ENCODE results near the gene SDHB. TPM values are rescaled to one million over a fixed set of nuclear protein-coding genes. Genes with fewer than 3 reads are reported as not detected.

Gene SDHB
- total and polyA plus RNA-seq, 2 of the 13 experiments (the other 11 are each of a cell fraction or from before 2014, with no cell fraction given), result 136 to 142 TPM

DNA sequence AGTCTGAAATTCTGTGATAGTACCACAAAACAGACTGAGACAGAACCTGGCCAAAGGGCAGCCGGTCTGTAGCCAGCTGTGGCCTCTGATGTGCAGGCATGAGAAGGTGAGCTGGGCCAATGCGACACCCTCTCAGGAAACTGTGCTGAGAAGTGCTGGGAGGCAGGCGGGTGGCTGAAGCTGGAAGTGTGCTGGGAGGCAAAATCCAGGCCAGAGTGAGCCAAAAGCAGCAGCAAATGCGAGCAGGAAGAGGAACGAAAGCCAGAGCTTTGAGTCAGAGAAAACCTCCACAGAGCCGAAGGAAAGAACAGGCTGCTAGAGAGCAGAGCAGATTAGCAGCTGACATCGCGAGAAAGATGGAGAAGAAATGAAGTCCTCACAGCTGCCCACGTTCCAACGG, 31.9 kb downstream of the SDHB start:
- Histone ChIP-seq H3K4me3 (replicated peaks in 1 of 3; ENCODE audit: insufficient read depth in 1 of 3, low read depth in 2 of 3, low read length in 3 of 3) (no peak overlapping the region), H3K27me3 (ENCODE audit: control insufficient read depth in 1 of 2, insufficient read depth in 2 of 2, low read length in 2 of 2) (no peaks in the 10 kb centered on the region), H3K9me3 (ENCODE audit: low read length) (no peaks in the 10 kb centered on the region), H3K27ac (ENCODE audit: extremely low read length, insufficient read depth, low read length) (no peak overlapping the region), H3K4me1 (ENCODE audit: insufficient read depth, low read length) (no peaks in the 10 kb centered on the region), H3K79me2 (ENCODE audit: insufficient read depth, low read length) (no peaks in the 10 kb centered on the region), H3K4me2 (ENCODE audit: low read depth, low read length) (no peak overlapping the region), H4K20me1 (ENCODE audit: insufficient read depth, low read length) (no peaks in the 10 kb centered on the region), H2AFZ (ENCODE audit: low read length) (no peak overlapping the region), H3K9ac (ENCODE audit: insufficient read depth, low read depth, low read length) (no peak overlapping the region), H3K36me3 (replicated peaks in 1 of 2; ENCODE audit: control insufficient read depth in 1 of 2, insufficient read depth in 2 of 2, low read length in 2 of 2) (peaks cover 37 to 57% of the 10 kb centered on the region in 2 experiments; a peak in 4 of 5 replicates)
- TF ChIP-seq MBD4 (IDR thresholded peaks at IDR 0.05; ENCODE audit: borderline replicate concordance, low read length) (no peak), ZNF724P (CRISPR knock-in tag; IDR thresholded peaks at IDR 0.05; ENCODE audit: borderline replicate concordance) (no peak)
- BruUV-seq (replicated peaks), result no TSS peak
- in situ Hi-C loops (cut with HindIII; ENCODE audit: extremely low pct_ligation_motif_present, low pct_unique_long_range_greater_than_20kb), result no loop called here
- ATAC-seq (no peak), FAIRE-seq (no peak), DNase-seq (ENCODE audit: low spot score) (no peak)
- 98% methylated on average over 10 of the region's 10 CpGs for WGBS (ENCODE audit: low lambda C conversion rate)
- ChIA-PET CTCF (ENCODE audit: low intra/inter-chr PET ratio, low total read pairs) (no interaction called here), POLR2A (no interaction called here)
- intact Hi-C loops (cut with micrococcal nuclease; ENCODE audit: unreplicated experiment), result no loop called here

- BruUV-seq (replicated peaks), result no TSS peak
- in situ Hi-C loops (cut with HindIII; ENCODE audit: extremely low pct_ligation_motif_present, low pct_unique_long_range_greater_than_20kb) (no loop called here), intact Hi-C loops (cut with micrococcal nuclease; ENCODE audit: unreplicated experiment) (no loop called here)
- Histone ChIP-seq H2AFZ (ENCODE audit: low read length) (no peak overlapping the region), H3K27me3 (ENCODE audit: control insufficient read depth in 1 of 2, insufficient read depth in 2 of 2, low read length in 2 of 2) (no peaks in the 10 kb centered on the region), H3K36me3 (replicated peaks in 1 of 2; ENCODE audit: control insufficient read depth in 1 of 2, insufficient read depth in 2 of 2, low read length in 2 of 2) (peaks cover 34 to 48% of the 10 kb centered on the region in 2 experiments; a peak in 4 of 5 replicates), H3K27ac (ENCODE audit: extremely low read length, insufficient read depth, low read length) (no peak overlapping the region), H3K4me1 (ENCODE audit: insufficient read depth, low read length) (0 out of 2 replicates have a peak, but pooled peaks cover 9% of the 10 kb centered on the region), H3K9me3 (ENCODE audit: low read length) (no peaks in the 10 kb centered on the region), H4K20me1 (ENCODE audit: insufficient read depth, low read length) (no peaks in the 10 kb centered on the region), H3K9ac (ENCODE audit: insufficient read depth, low read depth, low read length) (no peak overlapping the region), H3K4me3 (replicated peaks in 1 of 3; ENCODE audit: insufficient read depth in 1 of 3, low read depth in 2 of 3, low read length in 3 of 3) (no peak overlapping the region), H3K79me2 (ENCODE audit: insufficient read depth, low read length) (no peaks in the 10 kb centered on the region), H3K4me2 (ENCODE audit: low read depth, low read length) (no peak overlapping the region)
- WGBS (ENCODE audit: low lambda C conversion rate), result 100% methylated on average over 2 of the region's 2 CpGs
- FAIRE-seq (no peak), DNase-seq (ENCODE audit: low spot score) (no peak), ATAC-seq (no peak)
- CTCF ChIA-PET (ENCODE audit: low intra/inter-chr PET ratio, low total read pairs), result no interaction called here
- POLR2A ChIA-PET, result no interaction called here
- TF ChIP-seq NFATC3 (CRISPR knock-in tag; IDR thresholded peaks at IDR 0.05) (no peak), ZNF333 (CRISPR knock-in tag; IDR thresholded peaks at IDR 0.05; ENCODE audit: borderline replicate concordance) (no peak), NCOR1 (IDR thresholded peaks at IDR 0.05; ENCODE audit: borderline replicate concordance, low read length) (no peak), ZBTB3 (CRISPR knock-in tag; IDR thresholded peaks at IDR 0.05; ENCODE audit: borderline replicate concordance, low read depth) (no peak), ZNF781 (CRISPR knock-in tag; IDR thresholded peaks at IDR 0.05; ENCODE audit: borderline replicate concordance, not compliant biosample characterization) (no peak), POLR2A (IDR thresholded peaks at IDR 0.05; ENCODE audit: insufficient read depth in 1 of 2, low read depth in 2 of 2, low read length in 2 of 2) (no peak), MED1 (CRISPR knock-in tag; IDR thresholded peaks at IDR 0.05) (no peak), MAZ (IDR thresholded peaks at IDR 0.05; ENCODE audit: borderline replicate concordance, low read depth, low read length) (no peak), MAZ (CRISPR knock-in tag; IDR thresholded peaks at IDR 0.05; ENCODE audit: low read depth) (no peak), KAT8 (CRISPR knock-in tag; IDR thresholded peaks at IDR 0.05) (no peak), KLF6 (CRISPR knock-in tag; IDR thresholded peaks at IDR 0.05) (no peak)
- TF ChIP-seq, protein P1, sequence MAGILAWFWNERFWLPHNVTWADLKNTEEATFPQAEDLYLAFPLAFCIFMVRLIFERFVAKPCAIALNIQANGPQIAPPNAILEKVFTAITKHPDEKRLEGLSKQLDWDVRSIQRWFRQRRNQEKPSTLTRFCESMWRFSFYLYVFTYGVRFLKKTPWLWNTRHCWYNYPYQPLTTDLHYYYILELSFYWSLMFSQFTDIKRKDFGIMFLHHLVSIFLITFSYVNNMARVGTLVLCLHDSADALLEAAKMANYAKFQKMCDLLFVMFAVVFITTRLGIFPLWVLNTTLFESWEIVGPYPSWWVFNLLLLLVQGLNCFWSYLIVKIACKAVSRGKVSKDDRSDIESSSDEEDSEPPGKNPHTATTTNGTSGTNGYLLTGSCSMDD (CRISPR knock-in tag; IDR thresholded peaks at IDR 0.05), result no peak
Measured at GRCh38 chr1:17020502-17020901, 33.3 kb downstream of the SDHB start.

All from HepG2 (cell line).